HCT116 (cell line): ENCODE results near the gene THUMPD2.
"Not testable (repeated sequence)": the region's sequence is repeated elsewhere in the genome, so short reads cannot be mapped to it uniquely, and the experiment has no call there.

Experiments used
- ATF3 ChIP-seq: IDR thresholded peaks from 2 replicates; pipeline ENCODE4 v1.6.1; 2012
- CTCF ChIP-seq, 3 experiments: fragments of 200-600 bp in 1 of 3; sonication (generic) in 1 of 3; IDR thresholded peaks in 2 of 3; conservative IDR thresholded peaks in 1 of 3; 2 replicates each; pipeline ENCODE4 v1.5.1; 2012 to 2017; ENCODE audit warnings: low read depth in 2 of 3, low read length in 2 of 3, antibody characterized with exemption in 1 of 3, borderline replicate concordance in 1 of 3, control low read depth in 1 of 3, mild to moderate bottlenecking in 1 of 3, mixed read lengths in 1 of 3, mixed run types in 1 of 3, moderate library complexity in 1 of 3; ENCODE audit not compliant: insufficient read depth in 1 of 3
- EGR1 ChIP-seq: IDR thresholded peaks from 2 replicates; pipeline ENCODE4 v1.6.1; 2012; ENCODE audit warnings: low read depth
- EZH2 ChIP-seq: fragments of 200-600 bp; sonication (generic); IDR thresholded peaks from 2 replicates; pipeline ENCODE4 v1.6.1; 2017; ENCODE audit warnings: antibody characterized with exemption, mixed run types
- JUND ChIP-seq: IDR thresholded peaks from 2 replicates; pipeline ENCODE4 v1.6.1; 2012
- RAD21 ChIP-seq: IDR thresholded peaks from 2 replicates; pipeline ENCODE4 v1.6.1; 2012; ENCODE audit warnings: low read depth, mild to moderate bottlenecking
- SIN3A ChIP-seq: IDR thresholded peaks from 2 replicates; pipeline ENCODE4 v1.6.1; 2012; ENCODE audit warnings: low read depth
- SP1 ChIP-seq: IDR thresholded peaks from 2 replicates; pipeline ENCODE4 v1.6.1; 2012; ENCODE audit warnings: low read depth

GRCh38 chr2:39728085-39728484 lies 51.0 kb downstream of the THUMPD2 start:
- not testable (repeated sequence) for TF ChIP-seq CTCF (IDR thresholded peaks at IDR 0.05 in 2 of 3, conservative IDR thresholded peaks at IDR 0.05 in 1 of 3; ENCODE audit: borderline replicate concordance in 1 of 3, insufficient read depth in 1 of 3, low read depth in 2 of 3, low read length in 2 of 3); SIN3A; SP1; EGR1; JUND; RAD21; ATF3; EZH2
